ENCODE measurements around the gene SLAIN1. TPM values are rescaled to one million over a fixed set of nuclear protein-coding genes. Genes with fewer than 3 reads are reported as not detected.

The SLAIN1 gene
- total RNA-seq, 1 donor from 2014 or later: 7.4 TPM

GRCh38 chr13:77715233-77715891, 17.9 kb downstream of the SLAIN1 start:
- H3K36me3 Mint-ChIP-seq (ENCODE audit: low read depth, unreplicated experiment): peaks cover 6% of the 10 kb centered on the region
- H3K27me3 Mint-ChIP-seq (ENCODE audit: unreplicated experiment): no peaks in the 10 kb centered on the region
- H3K4me3 Mint-ChIP-seq (ENCODE audit: unreplicated experiment): no peak overlapping the region
- peaks cover 19% of the 10 kb centered on the region for H3K9me3 Mint-ChIP-seq (ENCODE audit: unreplicated experiment)
- no peaks in the 10 kb centered on the region for H3K4me1 Mint-ChIP-seq (ENCODE audit: unreplicated experiment)
- TF ChIP-seq CTCF (IDR thresholded peaks at IDR 0.05; ENCODE audit: unreplicated experiment): no peak
- no peak for DNase-seq (ENCODE audit: low spot score)
- no peak overlapping the region for H3K27ac Mint-ChIP-seq (ENCODE audit: unreplicated experiment)

- Mint-ChIP-seq H3K9me3 (ENCODE audit: unreplicated experiment) (peaks cover 9% of the 10 kb centered on the region), H3K4me3 (ENCODE audit: unreplicated experiment) (no peak overlapping the region), H3K4me1 (ENCODE audit: unreplicated experiment) (no peaks in the 10 kb centered on the region), H3K27ac (ENCODE audit: unreplicated experiment) (no peak overlapping the region), H3K27me3 (ENCODE audit: unreplicated experiment) (peaks cover 1% of the 10 kb centered on the region), H3K36me3 (ENCODE audit: low read depth, unreplicated experiment) (peaks cover 6% of the 10 kb centered on the region)
- DNase-seq (ENCODE audit: low spot score): no peak
- no peak for TF ChIP-seq CTCF (IDR thresholded peaks at IDR 0.05; ENCODE audit: unreplicated experiment)
These were observed 19.2 kb downstream of the SLAIN1 start for GRCh38 chr13:77716692-77717091.

GRCh38 chr13:77717508-77717907, 20.0 kb downstream of the SLAIN1 start:
- H3K9me3 Mint-ChIP-seq (ENCODE audit: unreplicated experiment): peaks cover under 1% of the 10 kb centered on the region
- H3K36me3 Mint-ChIP-seq (ENCODE audit: low read depth, unreplicated experiment): peaks cover 2% of the 10 kb centered on the region
- H3K4me3 Mint-ChIP-seq (ENCODE audit: unreplicated experiment): no peak overlapping the region
- no peak overlapping the region for H3K27ac Mint-ChIP-seq (ENCODE audit: unreplicated experiment)
- DNase-seq (ENCODE audit: low spot score): no peak
- H3K4me1 Mint-ChIP-seq (ENCODE audit: unreplicated experiment): no peaks in the 10 kb centered on the region
- no peak for TF ChIP-seq CTCF (IDR thresholded peaks at IDR 0.05; ENCODE audit: unreplicated experiment)
- H3K27me3 Mint-ChIP-seq (ENCODE audit: unreplicated experiment): peaks cover 1% of the 10 kb centered on the region

GRCh38 chr13:77719128-77719527, 21.6 kb downstream of the SLAIN1 start:
- no peak for DNase-seq (ENCODE audit: low spot score)
- no peaks in the 10 kb centered on the region for H3K9me3 Mint-ChIP-seq (ENCODE audit: unreplicated experiment)
- no peak overlapping the region for H3K4me3 Mint-ChIP-seq (ENCODE audit: unreplicated experiment)
- H3K4me1 Mint-ChIP-seq (ENCODE audit: unreplicated experiment): no peaks in the 10 kb centered on the region
- TF ChIP-seq CTCF (IDR thresholded peaks at IDR 0.05; ENCODE audit: unreplicated experiment): no peak
- H3K27ac Mint-ChIP-seq (ENCODE audit: unreplicated experiment): no peak overlapping the region
- H3K27me3 Mint-ChIP-seq (ENCODE audit: unreplicated experiment): peaks cover 1% of the 10 kb centered on the region
- no peaks in the 10 kb centered on the region for H3K36me3 Mint-ChIP-seq (ENCODE audit: low read depth, unreplicated experiment)

GRCh38 chr13:77720988-77721387, 23.5 kb downstream of the SLAIN1 start:
- H3K27me3 Mint-ChIP-seq (ENCODE audit: unreplicated experiment): peaks cover 1% of the 10 kb centered on the region
- no peak for TF ChIP-seq CTCF (IDR thresholded peaks at IDR 0.05; ENCODE audit: unreplicated experiment)
- no peaks in the 10 kb centered on the region for H3K36me3 Mint-ChIP-seq (ENCODE audit: low read depth, unreplicated experiment)
- no peaks in the 10 kb centered on the region for H3K4me1 Mint-ChIP-seq (ENCODE audit: unreplicated experiment)
- no peak overlapping the region for H3K4me3 Mint-ChIP-seq (ENCODE audit: unreplicated experiment)
- no peak for DNase-seq (ENCODE audit: low spot score)
- no peaks in the 10 kb centered on the region for H3K9me3 Mint-ChIP-seq (ENCODE audit: unreplicated experiment)
- no peak overlapping the region for H3K27ac Mint-ChIP-seq (ENCODE audit: unreplicated experiment)
